SU-DHL-6 (cell line): ENCODE results near the gene SPDYE16.
"Not testable (repeated sequence)": the region's sequence is repeated elsewhere in the genome, so short reads cannot be mapped to it uniquely, and the experiment has no call there.

ENCODE experiments used
- H2AFZ ChIP-seq: fragments of 200-600 bp; sonication (generic); 2 replicates; pipeline ENCODE4 v1.6.1; 2014; ENCODE audit warnings: low read depth, mild to moderate bottlenecking, moderate library complexity, mixed read lengths, antibody characterized with exemption, low read length; ENCODE audit not compliant: severe bottlenecking
- H3F3A ChIP-seq: fragments of 200-600 bp; shearing (Covaris generic); 2 replicates; pipeline ENCODE4 v1.6.0; 2016; ENCODE audit warnings: antibody characterized with exemption, mild to moderate bottlenecking; ENCODE audit not compliant: insufficient read depth
- H3K27ac ChIP-seq: fragments of 200-600 bp; sonication (generic); 2 replicates; pipeline ENCODE4 v1.5.1; 2016; ENCODE audit warnings: low read depth, mild to moderate bottlenecking, low read length, moderate library complexity, mixed read lengths
- H3K27me3 ChIP-seq: fragments of 200-600 bp; sonication (generic), shearing (Covaris generic); 2 replicates; pipeline ENCODE4 v1.6.0; 2014; ENCODE audit warnings: mild to moderate bottlenecking, low read length
- H3K36me3 ChIP-seq: fragments of 200-600 bp; sonication (generic); 2 replicates; pipeline ENCODE4 v1.6.1; 2014; ENCODE audit warnings: mild to moderate bottlenecking, low read length, mixed read lengths
- H3K4me2 ChIP-seq: fragments of 300-600, 200-600 bp; shearing (Covaris generic), sonication (generic); 2 replicates; pipeline ENCODE4 v1.6.0; 2014; ENCODE audit warnings: low read length, low read depth, mild to moderate bottlenecking; ENCODE audit not compliant: poor library complexity, severe bottlenecking
- H3K4me3 ChIP-seq: fragments of 200-600 bp; sonication (generic); 2 replicates; pipeline ENCODE4 v1.5.1; 2014; ENCODE audit warnings: antibody characterized with exemption, low read length, mild to moderate bottlenecking, mixed read lengths; ENCODE audit not compliant: insufficient read depth, poor library complexity, severe bottlenecking
- H3K79me2 ChIP-seq: fragments of 200-600 bp; sonication (generic); 2 replicates; pipeline ENCODE4 v1.6.1; 2014; ENCODE audit warnings: mild to moderate bottlenecking, low read length, moderate library complexity; ENCODE audit not compliant: insufficient read depth
- H3K9ac ChIP-seq: fragments of 200-600 bp; sonication (generic); 2 replicates; pipeline ENCODE4 v1.7.0; 2014; ENCODE audit warnings: mild to moderate bottlenecking, low read length
- H3K9me2 ChIP-seq: fragments of 200-600 bp; sonication (generic); replicated peaks from 2 replicates; pipeline ENCODE4 v1.6.1; 2014; ENCODE audit warnings: low read length; ENCODE audit not compliant: insufficient read depth
- H3K9me3 ChIP-seq: fragments of 200-600 bp; sonication (generic); 2 replicates; pipeline ENCODE4 v1.6.1; 2014; ENCODE audit warnings: low read length, mixed read lengths; ENCODE audit not compliant: insufficient read depth
- H4K20me1 ChIP-seq: fragments of 200-600 bp; sonication (generic); 2 replicates; pipeline ENCODE4 v1.6.1; 2014; ENCODE audit warnings: low read depth, mild to moderate bottlenecking, antibody characterized with exemption, low read length, moderate library complexity, mixed read lengths
- EZH2phosphoT487 ChIP-seq: fragments of 200-600 bp; sonication (generic), shearing (Covaris generic); conservative IDR thresholded peaks from 2 replicates; pipeline ENCODE4 v1.6.1; 2018; ENCODE audit warnings: mild to moderate bottlenecking, antibody characterized with exemption, low read length, moderate library complexity, mixed read lengths
- TF ChIP-seq, protein P1 (sequence below): fragments of 200-600 bp; sonication (generic); IDR thresholded peaks from one replicate; pipeline ENCODE4 v1.5.1; 2017; ENCODE audit warnings: antibody characterized with exemption, mild to moderate bottlenecking, low read length, moderate library complexity; ENCODE audit not compliant: insufficient read depth, poor library complexity, severe bottlenecking

The SPDYE16 gene

DNA sequence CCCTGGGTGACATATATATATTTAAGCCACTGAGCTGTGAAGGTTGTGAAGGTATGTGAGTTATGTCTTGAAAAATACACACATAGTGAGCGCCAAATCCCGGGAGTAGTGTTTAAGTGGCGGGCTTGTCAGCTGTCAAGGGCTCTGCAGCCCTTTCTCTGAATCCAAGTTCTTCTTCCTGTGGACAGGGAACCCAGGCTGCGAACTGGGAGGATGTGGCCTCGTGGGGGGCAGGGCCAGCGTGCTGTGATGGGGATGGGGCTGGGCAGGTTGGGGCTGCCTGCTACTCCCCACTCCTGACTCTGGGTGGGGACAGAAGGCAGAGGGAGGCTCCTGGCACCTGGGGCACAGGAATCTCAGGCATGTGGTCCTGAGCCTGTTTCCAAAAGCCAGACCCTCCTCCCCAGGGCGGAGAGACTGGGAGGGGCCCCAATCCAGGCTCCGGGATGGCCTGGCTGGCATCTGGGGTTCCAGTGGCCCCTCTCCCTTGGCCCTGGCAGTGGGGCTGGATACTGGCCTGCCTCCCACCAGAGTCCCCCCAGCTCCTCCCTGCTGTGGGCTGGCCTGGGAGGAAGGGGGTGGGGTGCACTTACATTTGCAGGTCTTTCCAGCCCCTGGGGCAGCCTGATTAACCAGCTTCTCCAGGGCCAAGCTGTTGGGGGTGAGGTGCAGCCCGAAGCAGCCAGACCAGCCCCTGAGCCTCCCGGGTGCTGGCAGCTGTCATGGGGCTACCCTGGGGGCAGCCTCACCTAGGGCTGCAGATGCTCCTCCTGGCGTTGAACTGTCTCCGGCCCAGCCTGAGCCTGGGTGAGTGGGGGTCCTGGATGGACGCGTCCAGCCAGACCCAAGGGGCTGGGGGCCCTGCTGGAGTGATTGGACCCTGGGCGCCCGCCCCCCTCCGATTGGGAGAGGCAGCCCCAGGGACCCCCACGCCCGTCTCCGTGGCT is 32.9 kb downstream of the SPDYE16 start, which contains the start of gene UPK3B:
UPK3B (plus strand) TSS at position 622 of the 947 bp plus-strand sequence; CDS start at position 723, 101 bp downstream.
- H3K9me2 ChIP-seq: no peaks in the 10 kb centered on the region
- no peaks in the 10 kb centered on the region for H3K36me3 ChIP-seq
- TF ChIP-seq EZH2phosphoT487: no peak
- TF ChIP-seq, protein P1, sequence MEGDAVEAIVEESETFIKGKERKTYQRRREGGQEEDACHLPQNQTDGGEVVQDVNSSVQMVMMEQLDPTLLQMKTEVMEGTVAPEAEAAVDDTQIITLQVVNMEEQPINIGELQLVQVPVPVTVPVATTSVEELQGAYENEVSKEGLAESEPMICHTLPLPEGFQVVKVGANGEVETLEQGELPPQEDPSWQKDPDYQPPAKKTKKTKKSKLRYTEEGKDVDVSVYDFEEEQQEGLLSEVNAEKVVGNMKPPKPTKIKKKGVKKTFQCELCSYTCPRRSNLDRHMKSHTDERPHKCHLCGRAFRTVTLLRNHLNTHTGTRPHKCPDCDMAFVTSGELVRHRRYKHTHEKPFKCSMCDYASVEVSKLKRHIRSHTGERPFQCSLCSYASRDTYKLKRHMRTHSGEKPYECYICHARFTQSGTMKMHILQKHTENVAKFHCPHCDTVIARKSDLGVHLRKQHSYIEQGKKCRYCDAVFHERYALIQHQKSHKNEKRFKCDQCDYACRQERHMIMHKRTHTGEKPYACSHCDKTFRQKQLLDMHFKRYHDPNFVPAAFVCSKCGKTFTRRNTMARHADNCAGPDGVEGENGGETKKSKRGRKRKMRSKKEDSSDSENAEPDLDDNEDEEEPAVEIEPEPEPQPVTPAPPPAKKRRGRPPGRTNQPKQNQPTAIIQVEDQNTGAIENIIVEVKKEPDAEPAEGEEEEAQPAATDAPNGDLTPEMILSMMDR: no peak
- no peaks in the 10 kb centered on the region for H3F3A ChIP-seq
- H2AFZ ChIP-seq: no peak within 1 kb of the TSS
- H3K79me2 ChIP-seq: no peaks in the 10 kb centered on the region
- no peak within 1 kb of the TSS for H3K4me2 ChIP-seq
- H3K27me3 ChIP-seq: no peaks in the 10 kb centered on the region
- H3K27ac ChIP-seq: no peak within 1 kb of the TSS
- H3K4me3 ChIP-seq: no peak within 1 kb of the TSS
- no peak within 1 kb of the TSS for H3K9ac ChIP-seq
- no peaks in the 10 kb centered on the region for H4K20me1 ChIP-seq
- H3K9me3 ChIP-seq: no peaks in the 10 kb centered on the region

DNA sequence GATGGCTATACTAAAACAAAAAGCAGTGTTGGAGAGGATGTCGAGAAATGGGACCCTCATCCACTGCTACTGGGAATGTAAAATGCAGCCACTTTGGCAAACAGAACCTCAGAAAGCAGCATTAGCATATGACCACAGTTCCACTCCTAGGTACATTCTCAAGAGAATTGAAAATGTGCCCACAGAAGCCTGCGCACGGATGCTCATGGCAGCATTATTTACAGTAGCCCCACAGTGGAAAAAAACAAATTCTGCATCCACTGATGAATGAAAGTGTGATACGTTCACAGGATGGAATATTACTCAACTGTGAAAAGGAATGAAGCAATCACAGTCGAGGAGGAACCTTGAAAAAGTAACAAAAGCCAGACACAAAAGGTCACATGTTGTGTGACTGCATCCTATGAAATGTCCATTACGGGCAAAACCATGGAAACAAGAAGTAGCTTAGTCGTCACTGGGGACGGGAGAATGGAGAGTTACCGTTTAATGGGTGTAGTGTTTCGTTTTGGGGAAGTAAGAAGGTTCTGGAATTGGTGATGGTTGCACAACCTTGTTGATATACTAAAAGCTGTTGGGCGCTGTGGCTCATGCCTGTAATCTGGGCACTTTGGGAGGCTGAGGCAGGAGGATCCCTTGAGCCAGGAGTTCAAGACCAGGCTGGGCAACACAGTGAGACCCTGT is 35.2 kb downstream of the SPDYE16 start:
- no peaks in the 10 kb centered on the region for H4K20me1 ChIP-seq
- H3F3A ChIP-seq: no peaks in the 10 kb centered on the region
- H2AFZ ChIP-seq: no peak overlapping the region
- H3K4me3 ChIP-seq: no peak overlapping the region
- H3K27me3 ChIP-seq: no peaks in the 10 kb centered on the region
- H3K36me3 ChIP-seq: no peaks in the 10 kb centered on the region
- no peak overlapping the region for H3K27ac ChIP-seq
- no peak overlapping the region for H3K9ac ChIP-seq
- H3K4me2 ChIP-seq: no peak overlapping the region
- no peaks in the 10 kb centered on the region for H3K9me2 ChIP-seq
- no peak for TF ChIP-seq EZH2phosphoT487
- TF ChIP-seq, protein P1: no peak
- H3K79me2 ChIP-seq: no peaks in the 10 kb centered on the region
- no peaks in the 10 kb centered on the region for H3K9me3 ChIP-seq

DNA sequence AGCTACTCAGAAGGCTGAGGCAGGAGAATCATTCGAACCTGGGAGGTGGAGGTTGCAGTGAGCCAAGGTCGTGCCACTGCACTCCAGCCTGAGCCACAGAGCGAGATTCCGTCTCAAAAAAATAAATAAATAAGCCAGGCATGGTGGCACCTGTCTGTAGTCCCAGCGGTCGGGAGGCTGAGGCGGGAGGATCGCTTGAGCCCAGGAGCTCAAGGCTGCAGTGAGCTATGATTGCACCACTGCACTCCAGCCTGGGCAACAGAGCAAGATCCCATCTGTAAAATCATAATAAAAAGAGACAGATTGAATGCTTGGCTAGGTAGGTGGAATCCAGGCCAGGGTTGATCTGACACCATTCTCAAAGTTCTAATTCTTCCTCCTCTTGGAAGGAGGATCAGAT is 36.5 kb downstream of the SPDYE16 start:
- H3K27ac ChIP-seq, H3K27me3 ChIP-seq, H3K79me2 ChIP-seq, H3F3A ChIP-seq, H3K4me3 ChIP-seq, H4K20me1 ChIP-seq, H3K9ac ChIP-seq, H3K9me3 ChIP-seq, H2AFZ ChIP-seq, H3K9me2 ChIP-seq, H3K4me2 ChIP-seq, H3K36me3 ChIP-seq: not testable (repeated sequence)

DNA sequence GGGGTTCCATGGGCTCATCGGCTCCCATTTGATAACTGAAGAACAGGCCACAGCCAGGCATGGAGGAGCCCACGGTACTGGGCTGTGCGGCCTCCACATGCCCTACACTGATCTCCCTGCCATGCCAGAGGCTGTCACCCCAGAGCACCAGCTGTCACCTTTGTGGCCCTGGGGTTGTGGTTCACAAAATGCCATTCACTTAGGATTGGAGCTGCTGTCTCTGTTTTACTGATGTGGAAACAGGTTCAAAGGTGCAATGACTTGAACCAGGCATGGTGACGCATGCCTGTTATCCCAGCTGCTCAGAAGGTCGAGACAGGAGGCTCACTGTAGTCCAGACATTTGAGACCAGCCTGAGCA is 37.0 kb downstream of the SPDYE16 start:
- Histone ChIP-seq H3K27ac (no peak overlapping the region), H3K27me3 (no peaks in the 10 kb centered on the region), H3F3A (no peaks in the 10 kb centered on the region), H2AFZ (no peak overlapping the region), H3K9me2 (no peaks in the 10 kb centered on the region), H3K9ac (no peak overlapping the region), H3K4me2 (no peak overlapping the region), H3K9me3 (no peaks in the 10 kb centered on the region), H3K79me2 (no peaks in the 10 kb centered on the region), H3K4me3 (no peak overlapping the region), H3K36me3 (no peaks in the 10 kb centered on the region), H4K20me1 (no peaks in the 10 kb centered on the region)
- TF ChIP-seq EZH2phosphoT487: no peak
- TF ChIP-seq, protein P1: no peak
